Muscle layer of duodenum (tissue), 2 donors: ENCODE measurements around the gene GFM2.
"Not testable (repeated sequence)": the region's sequence is repeated elsewhere in the genome, so short reads cannot be mapped to it uniquely, and the experiment has no call there.

Experiments used
- H3K27ac ChIP-seq: one replicate; pipeline ENCODE4 v1.7.0; 2013; ENCODE audit warnings: mild to moderate bottlenecking, low read length
- H3K27me3 ChIP-seq: one replicate; pipeline ENCODE4 v1.7.0; 2013; ENCODE audit warnings: low read depth, mild to moderate bottlenecking, control low read depth, low read length
- H3K36me3 ChIP-seq, 2 donors: one replicate each; pipeline ENCODE4 v1.7.0; 2013; ENCODE audit warnings: low read length in 2 of 2, control low read depth in 1 of 2, mild to moderate bottlenecking in 1 of 2; ENCODE audit not compliant: insufficient read depth in 2 of 2, control insufficient read depth in 1 of 2
- H3K4me1 ChIP-seq, 2 donors: one replicate each; pipeline ENCODE4 v1.7.0; 2013; ENCODE audit warnings: low read length in 2 of 2, mild to moderate bottlenecking in 2 of 2, control low read depth in 1 of 2, moderate library complexity in 1 of 2; ENCODE audit not compliant: insufficient read depth in 2 of 2, control insufficient read depth in 1 of 2
- H3K4me3 ChIP-seq, 2 donors: one replicate each; pipeline ENCODE4 v1.7.0; 2013; ENCODE audit warnings: low read length in 2 of 2, low read depth in 1 of 2, mild to moderate bottlenecking in 1 of 2
- H3K9me3 ChIP-seq, 2 donors: one replicate each; pipeline ENCODE4 v1.7.0; 2013; ENCODE audit warnings: low read length in 2 of 2, control low read depth in 1 of 2, mild to moderate bottlenecking in 1 of 2; ENCODE audit not compliant: control insufficient read depth in 1 of 2
- donor health status: healthy.

Gene GFM2

DNA sequence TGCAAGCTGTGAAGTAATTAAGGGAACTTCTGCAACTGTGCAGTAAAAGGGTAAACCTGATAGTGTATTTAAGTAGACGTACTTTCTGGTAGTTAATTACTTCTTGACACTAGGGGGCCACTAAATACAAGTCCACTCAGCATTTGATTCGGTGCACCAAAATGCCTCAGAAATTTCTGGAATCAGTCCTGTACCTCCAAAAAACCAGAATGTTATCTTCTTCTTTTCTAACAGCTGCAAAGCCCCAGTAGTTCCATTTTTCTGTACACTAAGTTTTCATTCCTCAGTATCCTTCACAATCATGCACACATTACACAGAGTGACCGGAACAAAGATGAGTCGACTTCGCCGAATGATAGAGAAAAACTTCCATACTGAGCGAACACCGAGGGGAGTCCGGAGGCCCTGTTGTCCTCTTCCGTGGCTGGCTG is 484 bp downstream of the GFM2 start:
- peaks cover 19 to 22% of the 10 kb centered on the region in 2 donors for H3K36me3 ChIP-seq

DNA sequence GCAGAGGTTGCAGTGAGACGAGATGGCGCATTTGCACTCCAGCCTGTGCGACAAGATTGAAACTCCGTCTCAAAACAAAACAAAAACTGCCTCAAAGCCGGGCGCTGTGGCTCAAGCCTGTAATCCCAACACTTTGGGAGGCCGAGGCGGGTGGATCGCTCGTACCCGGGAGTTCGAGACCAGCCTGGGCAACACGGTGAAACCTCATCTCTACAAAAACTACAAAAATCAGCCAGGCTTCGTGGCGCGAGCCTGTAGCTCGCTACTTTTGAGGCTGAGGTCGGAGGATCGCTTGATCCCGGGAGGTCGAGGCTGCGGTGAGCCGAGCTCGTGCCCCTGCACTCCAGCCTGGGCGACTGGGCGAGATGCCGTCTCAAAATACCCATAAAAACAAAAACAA is 988 bp downstream of the GFM2 start:
- H3K27ac ChIP-seq = no peak overlapping the region
- peaks cover 19 to 21% of the 10 kb centered on the region in 2 donors for H3K36me3 ChIP-seq
- H3K4me3 ChIP-seq = peak overlapping the region; percentile 98 to 100
- H3K27me3 ChIP-seq = no peaks in the 10 kb centered on the region
- peaks cover 8 to 33% of the 10 kb centered on the region in 2 donors for H3K4me1 ChIP-seq
- no peaks in the 10 kb centered on the region for H3K9me3 ChIP-seq

More for the DNA sequence above, 484 bp downstream of the GFM2 start:
- Histone ChIP-seq H3K4me1 (peaks cover 8 to 33% of the 10 kb centered on the region in 2 donors), H3K4me3 (peak overlapping the region; percentile 98 to 100), H3K9me3 (no peaks in the 10 kb centered on the region), H3K27me3 (no peaks in the 10 kb centered on the region), H3K27ac (peak overlapping the region; percentile 83)

DNA sequence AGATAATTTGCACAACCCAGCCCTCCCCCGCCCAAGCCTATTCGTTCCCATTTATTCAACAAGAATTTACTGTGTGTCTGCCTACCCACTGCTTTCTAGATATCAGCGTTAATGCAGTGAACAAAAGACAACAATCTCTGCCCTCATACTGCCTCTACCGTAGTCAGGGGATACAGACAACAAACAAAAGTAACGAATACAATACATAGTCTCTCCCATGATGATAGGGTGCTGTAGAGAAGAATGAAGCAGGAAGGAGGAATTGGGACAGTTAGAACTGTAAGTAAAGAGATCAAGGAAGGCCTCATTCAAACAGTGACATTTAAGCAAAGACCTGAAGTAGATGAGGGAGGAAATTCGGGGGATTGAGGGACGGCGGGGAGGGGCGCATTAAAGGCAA is 1.7 kb downstream of the GFM2 start:
- H3K27ac ChIP-seq = no peak overlapping the region
- no peaks in the 10 kb centered on the region for H3K9me3 ChIP-seq
- no peaks in the 10 kb centered on the region for H3K27me3 ChIP-seq
- peaks cover 8 to 33% of the 10 kb centered on the region in 2 donors for H3K4me1 ChIP-seq
- peaks cover 19 to 22% of the 10 kb centered on the region in 2 donors for H3K36me3 ChIP-seq
- H3K4me3 ChIP-seq = peak overlapping the region in 1 of 2 donors; percentile 100

DNA sequence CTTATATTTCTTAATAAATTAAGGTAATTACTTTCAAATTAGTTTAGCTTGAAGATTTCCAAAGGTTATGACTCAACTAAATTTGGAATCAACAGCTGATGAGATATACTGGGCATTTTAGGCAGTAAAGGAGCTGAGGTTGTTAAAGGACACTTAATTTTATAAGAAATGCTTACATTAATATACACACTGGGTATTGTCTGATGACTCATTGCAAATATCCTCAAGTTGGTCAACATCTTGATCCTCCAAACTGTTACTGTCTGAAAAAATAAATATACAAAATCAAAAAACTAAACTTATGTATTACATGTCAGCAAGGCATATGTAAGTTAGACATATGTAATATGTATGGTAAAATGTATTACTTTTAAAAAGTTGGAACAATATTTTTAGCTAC is 3.4 kb downstream of the GFM2 start:
- no peak overlapping the region for H3K27ac ChIP-seq
- H3K4me3 ChIP-seq = no peak overlapping the region
- no peaks in the 10 kb centered on the region for H3K9me3 ChIP-seq
- H3K27me3 ChIP-seq = no peaks in the 10 kb centered on the region
- H3K36me3 ChIP-seq = peaks cover 21 to 28% of the 10 kb centered on the region in 2 donors
- H3K4me1 ChIP-seq = peaks cover 8 to 33% of the 10 kb centered on the region in 2 donors

DNA sequence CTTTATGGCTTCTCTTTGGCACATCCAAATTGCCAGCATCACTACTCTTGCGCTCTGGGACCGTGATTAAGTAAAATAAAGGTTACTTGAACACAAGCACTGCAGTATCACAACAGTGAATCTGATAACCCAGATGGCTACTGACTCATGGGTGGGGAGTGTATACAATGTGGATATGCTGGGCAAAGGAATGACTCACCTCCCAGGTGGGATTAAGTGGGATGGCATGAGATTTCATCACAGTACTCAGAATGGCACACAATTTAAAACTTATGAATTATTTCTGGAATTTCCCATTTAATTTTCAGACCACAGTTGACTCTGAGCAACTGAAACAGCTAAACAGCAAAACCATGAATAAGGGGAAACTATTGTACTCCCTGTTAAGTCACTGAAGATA is 4.3 kb downstream of the GFM2 start:
- Histone ChIP-seq H3K27ac (no peak overlapping the region), H3K36me3 (peaks cover 27 to 35% of the 10 kb centered on the region in 2 donors), H3K4me3 (no peak overlapping the region), H3K27me3 (no peaks in the 10 kb centered on the region), H3K9me3 (no peaks in the 10 kb centered on the region), H3K4me1 (peaks cover 0 to 25% of the 10 kb centered on the region in 2 donors)

DNA sequence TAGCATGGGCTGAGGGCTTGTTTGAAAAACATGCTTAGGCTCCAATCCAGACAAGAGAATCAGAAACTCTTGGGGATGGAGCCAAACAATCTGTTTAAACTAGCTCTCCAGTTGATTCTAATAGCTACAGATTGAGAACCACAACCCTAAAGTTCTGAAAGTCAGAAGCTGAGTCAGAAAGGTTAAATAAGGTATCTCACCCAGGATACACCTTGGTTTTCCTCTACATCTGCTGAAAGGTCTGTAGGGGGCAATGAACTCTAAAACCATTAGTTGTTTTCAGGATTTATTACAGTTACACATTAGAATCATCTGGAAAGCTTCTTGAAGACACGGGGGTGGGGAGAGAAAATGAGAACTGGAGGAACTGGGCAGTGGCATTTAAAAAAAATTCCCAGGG is 5.7 kb downstream of the GFM2 start:
- Histone ChIP-seq H3K27me3 (no peaks in the 10 kb centered on the region), H3K4me1 (peaks cover 0 to 23% of the 10 kb centered on the region in 2 donors), H3K36me3 (peaks cover 27 to 43% of the 10 kb centered on the region in 2 donors), H3K9me3 (peaks cover 0 to 3% of the 10 kb centered on the region in 2 donors), H3K4me3 (no peak overlapping the region), H3K27ac (no peak overlapping the region)

DNA sequence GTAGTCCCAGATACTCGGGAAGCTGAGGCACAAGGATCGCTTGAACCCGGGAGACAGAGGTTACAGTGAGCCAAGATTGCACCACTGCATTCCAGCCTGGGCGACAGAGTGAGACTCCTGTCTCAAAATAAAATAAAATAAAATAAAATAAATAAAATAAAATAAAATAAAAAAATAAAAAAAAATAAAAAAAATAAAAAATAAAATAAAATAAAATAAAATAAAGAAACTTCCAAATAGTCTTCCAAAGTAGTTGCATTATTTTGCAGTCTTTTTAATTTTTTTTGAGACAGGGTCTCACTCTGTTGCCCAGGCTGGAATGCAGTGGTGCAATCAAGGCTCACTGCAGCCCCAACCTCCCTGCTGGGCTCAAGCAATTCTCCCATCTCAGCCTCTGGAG is 18.2 kb downstream of the GFM2 start:
- H3K4me3 ChIP-seq, H3K27ac ChIP-seq, H3K9me3 ChIP-seq, H3K27me3 ChIP-seq, H3K4me1 ChIP-seq: not testable (repeated sequence)
- peaks cover 34 to 61% of the 10 kb centered on the region in 2 donors for H3K36me3 ChIP-seq

DNA sequence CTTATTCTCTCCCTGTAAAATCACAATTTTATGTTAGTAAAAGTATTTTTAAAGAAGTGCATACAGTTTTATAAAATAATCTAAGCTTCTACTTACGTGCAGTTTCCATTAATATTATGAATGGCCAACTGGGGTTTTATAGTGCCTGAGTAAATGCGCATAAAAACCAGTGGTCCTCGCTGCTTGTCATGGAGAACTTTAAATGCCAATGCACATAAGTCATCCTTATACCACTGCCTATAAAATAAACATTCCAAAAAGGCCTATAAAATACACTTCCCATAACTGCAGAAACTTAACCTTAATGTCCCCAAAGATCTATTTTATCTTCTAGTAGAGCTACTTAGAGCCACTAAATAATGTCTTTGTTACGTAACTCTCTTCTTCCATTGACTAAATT is 28.5 kb downstream of the GFM2 start:
- peaks cover 32 to 63% of the 10 kb centered on the region in 2 donors for H3K36me3 ChIP-seq
- H3K4me1 ChIP-seq = no peaks in the 10 kb centered on the region
- no peaks in the 10 kb centered on the region for H3K9me3 ChIP-seq
- H3K4me3 ChIP-seq = no peak overlapping the region
- no peaks in the 10 kb centered on the region for H3K27me3 ChIP-seq
- no peak overlapping the region for H3K27ac ChIP-seq

DNA sequence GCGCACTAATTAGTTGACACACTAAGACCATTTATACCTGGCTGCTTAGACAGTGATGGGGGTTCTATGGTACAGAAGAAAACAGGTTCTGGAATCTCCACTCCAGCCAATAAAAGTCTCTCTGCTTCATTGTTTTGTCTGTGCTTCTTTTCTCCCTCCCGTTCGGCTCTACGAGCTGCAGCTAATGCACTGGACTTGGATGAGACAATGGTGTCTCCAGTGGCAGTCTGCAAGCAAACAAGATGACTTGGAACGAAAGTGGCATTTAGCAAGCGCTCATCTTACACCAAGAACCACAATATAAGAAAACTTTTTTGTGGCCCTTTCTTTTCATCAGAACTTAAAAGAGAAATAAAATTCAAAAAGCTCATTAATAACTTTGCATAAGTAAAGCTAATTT is 30.2 kb downstream of the GFM2 start:
- no peak overlapping the region for H3K4me3 ChIP-seq
- H3K9me3 ChIP-seq = no peaks in the 10 kb centered on the region
- H3K27me3 ChIP-seq = no peaks in the 10 kb centered on the region
- H3K27ac ChIP-seq = no peak overlapping the region
- no peaks in the 10 kb centered on the region for H3K4me1 ChIP-seq
- peaks cover 32 to 63% of the 10 kb centered on the region in 2 donors for H3K36me3 ChIP-seq

DNA sequence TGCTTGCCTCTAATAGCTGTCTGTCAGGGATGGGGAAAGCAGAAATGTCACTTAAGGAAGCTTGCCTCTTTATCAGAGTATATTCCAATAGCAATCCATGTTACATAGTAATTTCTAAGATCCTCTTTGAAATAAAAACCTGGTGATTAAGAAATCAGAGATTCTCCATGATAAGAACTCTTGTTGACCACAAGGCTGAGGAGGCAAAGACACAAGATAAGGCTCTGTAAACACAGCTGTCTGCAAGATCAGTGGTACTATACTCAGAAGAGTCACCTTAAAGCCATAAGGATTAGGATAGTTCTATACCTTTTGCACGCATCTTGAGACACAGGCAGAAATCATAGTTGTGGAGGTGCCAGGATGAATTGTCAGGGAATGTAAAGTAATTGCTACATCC is 41.6 kb downstream of the GFM2 start:
- H3K4me3 ChIP-seq = no peak overlapping the region
- H3K4me1 ChIP-seq = no peaks in the 10 kb centered on the region
- H3K36me3 ChIP-seq = peaks cover 50 to 60% of the 10 kb centered on the region in 2 donors
- no peak overlapping the region for H3K27ac ChIP-seq
- no peaks in the 10 kb centered on the region for H3K27me3 ChIP-seq
- H3K9me3 ChIP-seq = no peaks in the 10 kb centered on the region

DNA sequence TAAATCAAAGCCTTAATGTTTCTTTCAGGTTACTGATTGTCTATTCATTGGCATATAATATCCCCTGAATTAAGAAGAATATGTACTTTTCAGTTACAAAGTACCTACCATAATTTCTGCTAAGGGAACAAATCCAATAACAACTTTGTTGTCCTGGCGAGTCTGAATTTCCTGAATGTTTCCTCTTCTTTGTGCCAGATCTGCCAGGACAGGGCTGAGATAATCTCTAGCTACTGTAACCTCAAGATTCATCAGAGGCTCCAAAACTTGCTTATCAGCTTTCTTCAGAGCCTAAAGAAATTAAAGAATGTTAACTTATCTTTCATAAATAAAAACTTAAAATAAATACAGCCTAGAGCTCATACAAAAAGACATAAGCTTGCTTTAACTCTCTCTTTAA is 44.6 kb downstream of the GFM2 start:
- Histone ChIP-seq H3K9me3 (no peaks in the 10 kb centered on the region), H3K4me3 (no peak overlapping the region), H3K27me3 (no peaks in the 10 kb centered on the region), H3K36me3 (peaks cover 59 to 67% of the 10 kb centered on the region in 2 donors), H3K4me1 (no peaks in the 10 kb centered on the region), H3K27ac (no peak overlapping the region)

DNA sequence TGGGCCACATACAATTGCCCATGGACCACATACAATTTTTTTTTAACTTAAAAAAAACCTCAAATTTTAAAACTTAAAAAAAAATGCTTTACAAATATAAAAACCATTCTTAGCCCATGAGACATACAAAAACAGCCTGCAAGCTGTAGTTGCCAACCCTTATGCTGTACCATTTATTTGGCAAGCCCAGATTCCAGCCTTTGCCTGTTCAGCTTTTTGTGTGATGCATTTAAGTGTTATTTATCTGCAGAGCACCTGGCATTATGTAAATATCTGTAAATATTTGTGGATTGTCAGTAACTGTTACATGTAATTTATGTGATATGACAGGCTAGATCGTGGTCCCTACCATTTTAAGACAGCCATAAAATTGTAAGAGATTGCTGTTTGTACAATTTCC is 49.3 kb downstream of the GFM2 start:
- no peaks in the 10 kb centered on the region for H3K4me1 ChIP-seq
- no peaks in the 10 kb centered on the region for H3K9me3 ChIP-seq
- H3K27me3 ChIP-seq = no peaks in the 10 kb centered on the region
- no peak overlapping the region for H3K4me3 ChIP-seq
- no peak overlapping the region for H3K27ac ChIP-seq
- peaks cover 32 to 50% of the 10 kb centered on the region in 2 donors for H3K36me3 ChIP-seq
